Activated CD4-positive, CD25-positive, alpha-beta regulatory T cell treated with anti-CD3 and anti-CD28 coated beads, Interleukin-2, amount 50 U/mL, for 16 hours (primary cell): ENCODE measurements around the gene SLC16A3.

Experiments
- DNase-seq: peaks from one replicate; pipeline ENCODE4 v3.0.0-alpha.2; 2020; ENCODE audit warnings: low read depth, low spot score

The SLC16A3 gene

DNA sequence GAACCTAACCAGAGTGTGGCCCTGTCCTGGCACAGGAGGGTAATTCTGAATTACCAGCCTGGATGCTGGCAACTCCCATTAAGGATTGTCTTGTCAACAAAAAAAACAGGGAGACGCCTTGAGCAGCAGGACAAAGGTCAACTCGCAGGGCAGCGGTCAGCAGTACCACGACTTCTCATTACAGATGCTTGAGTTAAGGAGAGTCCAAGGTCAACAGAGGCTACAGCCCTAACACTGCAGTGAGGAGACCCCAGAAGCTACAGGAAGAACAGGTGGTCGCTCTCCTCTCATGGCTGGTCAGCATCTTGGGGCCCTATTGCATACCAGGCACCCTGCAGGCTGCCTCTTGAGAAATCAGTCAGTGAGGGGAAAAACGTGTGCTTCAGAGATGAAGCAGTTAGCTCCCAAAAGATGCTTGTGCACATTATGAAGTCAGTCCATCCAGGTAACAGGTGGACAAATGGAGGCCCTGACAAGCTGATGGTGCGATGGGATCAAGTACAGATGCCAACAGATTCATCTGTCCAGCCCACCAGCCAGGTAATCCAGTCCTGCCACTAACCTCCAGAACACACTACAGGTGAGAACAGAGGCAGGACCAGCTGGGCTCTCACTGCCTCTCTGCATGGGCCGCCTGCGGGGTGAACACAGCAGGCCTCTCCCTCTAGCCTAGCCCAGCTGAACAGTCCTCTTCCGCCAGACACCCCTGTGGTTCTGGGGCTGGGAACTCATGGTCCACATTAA, 40.5 kb downstream of the SLC16A3 start:
- no peak for DNase-seq

DNA sequence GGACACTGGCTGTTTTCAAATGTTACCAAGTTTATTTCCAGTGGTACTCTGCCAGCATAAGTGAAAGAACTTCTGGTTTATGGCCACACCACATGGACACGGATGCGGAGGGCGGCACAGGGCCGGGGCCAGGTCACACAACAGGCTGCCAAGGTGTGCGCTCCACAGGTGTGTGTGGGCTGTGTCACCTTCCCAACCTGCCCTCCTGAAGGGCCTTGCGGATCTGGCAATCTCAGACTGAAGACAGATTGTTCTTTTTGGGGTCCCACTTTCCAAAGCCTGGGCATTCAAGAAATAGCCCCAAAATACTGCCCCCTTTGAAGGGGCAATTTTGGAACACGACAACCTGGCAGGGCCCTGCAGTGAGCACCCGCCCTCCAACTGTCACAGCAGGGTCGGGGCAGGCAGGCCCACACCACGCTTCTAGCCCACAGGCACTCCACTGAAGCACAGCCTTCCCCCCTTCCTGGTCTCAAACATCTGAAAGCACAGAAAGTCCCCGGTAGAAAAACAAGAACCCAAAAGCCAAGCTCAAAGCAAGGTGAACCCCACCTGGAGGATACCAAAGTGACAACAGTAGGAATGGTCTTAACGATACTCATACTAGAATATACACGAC, 41.1 kb downstream of the SLC16A3 start:
- DNase-seq = no peak

DNA sequence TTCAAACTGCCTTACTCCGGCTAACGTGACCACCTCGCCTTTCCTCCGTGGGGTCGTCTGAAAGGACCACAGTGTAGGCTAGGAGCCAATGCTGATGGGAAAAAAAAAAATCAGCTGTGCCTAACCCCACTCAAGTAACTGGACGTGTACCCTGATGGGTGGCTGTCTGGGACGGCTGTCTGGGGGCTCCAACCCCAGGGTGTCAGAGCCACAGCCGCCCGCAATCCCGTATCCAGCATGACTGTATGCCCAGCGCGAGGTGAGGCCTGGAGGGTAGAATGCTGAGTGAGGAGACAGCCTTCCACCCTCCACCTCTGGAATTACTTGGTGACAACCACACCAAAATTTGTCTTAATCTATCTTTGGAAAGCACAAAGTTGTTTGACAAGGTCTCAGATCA, 41.8 kb downstream of the SLC16A3 start:
- DNase-seq = no peak

DNA sequence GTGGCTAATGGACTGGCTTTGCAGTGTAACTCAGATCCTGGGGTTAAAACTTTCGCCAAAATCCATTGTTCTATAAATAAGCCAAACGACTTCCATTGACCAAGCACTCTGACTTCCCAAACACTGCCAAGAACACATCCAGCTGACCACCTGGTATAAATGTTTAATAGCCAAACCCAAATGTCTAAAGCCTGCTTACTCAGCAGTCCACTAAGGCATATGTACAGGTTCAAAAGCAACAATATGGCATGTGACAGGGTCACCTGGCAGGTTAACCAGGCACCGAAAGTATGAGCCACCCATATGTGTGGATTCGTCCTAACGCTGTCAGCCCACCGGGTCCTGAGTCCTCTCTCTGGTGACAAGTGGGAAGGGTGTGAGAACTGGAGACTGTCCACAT, 42.6 kb downstream of the SLC16A3 start:
- DNase-seq = no peak

DNA sequence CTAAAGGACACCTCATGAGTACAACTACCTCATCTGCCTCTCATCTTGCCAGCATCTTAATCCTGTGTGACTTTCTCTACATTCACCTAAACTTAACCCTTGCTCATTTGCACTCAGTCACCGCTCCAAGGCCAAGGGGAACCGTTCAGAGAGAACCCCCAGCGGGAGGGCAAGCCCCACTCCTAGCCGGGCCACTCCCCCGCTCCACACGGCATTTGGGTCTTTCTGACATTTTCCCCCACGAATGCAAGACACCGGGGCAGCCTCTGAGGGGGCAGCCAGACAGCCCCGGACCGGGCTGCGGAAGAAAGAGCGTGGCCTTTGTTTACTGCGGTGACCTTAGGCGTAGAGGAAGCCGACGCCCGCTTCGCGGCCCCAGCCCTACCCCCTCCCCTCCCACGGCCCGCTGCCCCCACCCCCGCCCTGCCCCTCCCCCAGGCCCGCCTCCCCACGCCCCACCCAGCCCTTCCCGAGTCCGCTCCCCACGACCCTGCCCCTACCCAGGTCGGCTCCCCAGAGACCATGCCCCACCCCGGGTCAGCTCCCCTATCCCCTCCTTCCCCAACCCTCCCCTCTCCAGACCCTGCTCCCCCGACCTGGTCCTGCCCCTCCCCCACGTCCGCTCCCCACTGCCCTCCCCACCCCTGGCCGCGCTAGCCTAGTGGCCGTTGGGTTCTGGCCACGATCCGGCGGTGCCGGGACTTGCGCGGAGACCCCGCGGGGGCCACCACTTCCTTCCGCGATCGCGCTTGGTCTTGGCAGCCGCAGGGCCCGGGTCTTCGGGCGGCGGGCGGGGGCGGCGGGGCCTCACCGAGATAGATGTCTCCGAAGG, 43.9 kb downstream of the SLC16A3 start:
- DNase-seq = no peak

DNA sequence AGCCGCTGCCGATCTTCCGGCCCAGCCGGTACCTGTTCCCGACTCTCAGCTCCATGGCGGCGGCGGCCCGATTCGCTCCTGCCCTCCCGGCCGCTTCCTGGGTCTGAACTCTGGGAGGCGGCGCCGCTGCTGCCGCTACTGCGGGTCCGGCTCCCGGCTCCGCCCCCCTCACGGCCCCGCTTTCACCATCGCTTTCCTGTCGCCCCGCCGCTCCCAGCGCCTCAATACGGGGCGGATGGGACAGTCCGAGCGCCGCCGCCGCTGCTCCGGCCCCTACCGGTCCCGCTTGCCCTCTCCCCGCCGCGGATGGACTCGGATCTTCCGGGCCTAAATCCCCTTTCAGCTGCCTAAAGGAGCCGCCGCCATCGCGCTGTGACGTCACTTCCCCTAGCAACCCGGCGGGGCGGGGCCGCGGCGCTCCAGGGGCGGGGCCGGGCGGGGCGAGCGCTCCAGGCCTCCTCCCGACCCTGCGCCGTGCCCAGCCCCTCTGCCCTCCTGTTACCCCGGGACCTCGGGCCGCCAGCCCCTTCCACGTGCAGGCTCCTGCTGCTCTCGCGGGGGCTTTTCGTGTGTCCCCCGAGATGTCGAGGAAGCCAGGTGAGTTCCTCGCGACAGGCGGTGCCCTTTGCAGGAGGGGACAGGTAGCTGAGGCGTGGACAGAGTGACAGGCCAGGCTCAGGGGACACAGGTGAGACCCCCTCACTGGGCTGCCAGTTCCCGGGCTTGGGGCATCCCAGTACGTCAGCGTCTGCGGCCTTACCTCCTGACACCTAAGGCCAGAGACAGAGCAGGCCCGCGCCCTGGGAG, 44.7 kb downstream of the SLC16A3 start, which contains the start of gene CSNK1D:
TSS of gene CSNK1D (minus strand) at position 374 of the 807 bp plus-strand sequence. CDS start at position 55, 319 bp downstream.
- DNase-seq = peak; percentile 83

DNA sequence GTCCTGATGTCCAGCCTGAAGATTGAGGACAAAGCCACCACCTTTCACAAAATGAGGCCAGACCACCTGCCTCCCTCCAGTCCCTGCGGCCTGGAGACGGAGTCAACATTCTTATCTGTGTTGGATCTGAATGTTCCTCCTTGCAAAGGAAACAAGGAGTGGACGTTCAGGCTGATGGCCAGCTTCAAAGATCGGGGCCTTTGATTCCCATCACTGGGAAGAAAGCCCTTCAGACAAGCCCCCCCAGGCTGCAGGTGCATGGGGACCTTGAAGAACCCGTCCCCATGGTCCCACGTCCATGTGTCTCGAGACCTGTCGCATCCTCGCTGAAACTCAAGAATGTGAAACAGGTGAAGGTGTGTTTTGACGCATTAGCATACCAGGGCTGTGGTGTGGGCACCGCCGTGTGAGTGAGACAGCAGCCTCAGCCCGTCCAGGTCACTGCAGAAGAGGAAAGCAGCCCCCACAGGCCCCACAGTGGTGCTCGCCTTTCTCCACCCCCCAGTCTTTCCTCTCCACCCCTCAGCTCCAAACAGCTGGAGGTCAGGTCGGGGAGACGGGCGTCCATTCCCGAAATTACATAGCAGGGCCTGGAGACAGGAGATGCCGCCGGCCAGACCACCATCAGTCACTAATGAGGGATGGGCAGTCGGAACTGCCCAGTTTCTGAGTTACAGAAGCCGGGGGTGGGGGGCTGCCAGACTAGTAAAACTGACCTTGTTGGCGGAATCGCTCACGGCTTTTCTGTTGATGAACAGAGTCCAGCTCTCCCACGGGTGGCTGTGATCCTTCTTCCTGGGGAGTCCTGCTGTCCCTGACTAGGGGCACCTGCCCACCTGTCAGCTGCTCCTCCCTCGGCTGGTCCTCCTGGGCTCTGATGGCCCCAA, 45.5 kb downstream of the SLC16A3 start:
- no peak for DNase-seq

DNA sequence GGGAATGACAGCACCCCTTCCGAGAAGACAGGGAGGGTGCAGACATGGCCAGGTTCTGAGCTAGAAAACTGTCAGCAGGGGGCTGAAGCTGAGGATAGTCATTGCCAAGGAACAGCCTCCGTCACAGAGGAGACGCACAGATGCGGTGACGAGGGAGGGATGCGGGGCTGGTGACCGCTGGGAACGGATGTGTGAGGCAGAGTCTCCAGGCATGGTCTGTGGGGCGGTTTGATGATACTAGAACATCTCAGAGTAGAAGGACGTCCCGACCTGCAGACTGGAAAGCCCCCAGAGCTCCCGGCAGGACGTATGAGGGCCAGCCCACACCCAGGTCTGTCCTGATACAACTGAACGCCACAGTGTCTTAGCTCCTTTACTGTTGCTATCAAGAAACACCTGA, 46.5 kb downstream of the SLC16A3 start:
- DNase-seq = no peak

DNA sequence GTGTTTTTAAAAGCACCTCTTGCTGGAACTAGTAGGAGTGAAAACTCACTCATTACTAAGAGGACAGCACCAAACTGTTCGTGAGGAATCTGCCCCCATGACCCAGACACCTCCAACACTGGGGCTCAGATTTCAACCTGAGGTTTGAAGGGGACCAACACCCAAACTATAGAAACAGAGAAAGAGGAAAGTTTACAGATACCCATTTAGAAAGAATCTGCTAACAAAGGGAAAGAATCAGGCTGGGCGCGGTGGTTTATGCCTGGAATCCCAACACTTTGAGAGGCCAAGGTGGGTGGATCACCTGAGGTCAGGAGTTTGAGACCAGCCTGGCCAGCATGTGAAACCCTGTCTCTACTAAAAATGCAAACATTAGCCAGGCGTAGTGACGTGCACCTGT, 48.1 kb downstream of the SLC16A3 start:
- DNase-seq = no peak

DNA sequence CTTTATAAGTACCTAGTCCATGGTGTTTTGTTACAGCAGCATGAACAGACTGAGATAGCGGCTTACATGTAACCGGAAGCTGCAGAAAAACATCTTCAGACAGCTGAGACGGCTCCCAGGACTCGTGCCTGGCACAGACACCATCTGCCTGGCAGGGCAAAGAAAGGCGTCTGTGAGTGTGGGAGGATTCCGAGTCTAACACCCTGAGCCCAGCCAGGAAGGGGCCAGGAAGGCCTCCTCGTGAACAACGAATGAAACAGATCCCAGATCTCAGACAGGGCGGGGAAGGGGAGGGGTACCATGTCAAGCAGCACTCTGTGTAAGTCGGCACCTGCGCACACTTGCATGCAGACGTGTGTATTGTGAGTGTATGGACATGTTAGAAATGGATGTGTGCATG, 49.0 kb downstream of the SLC16A3 start:
- DNase-seq = no peak

DNA sequence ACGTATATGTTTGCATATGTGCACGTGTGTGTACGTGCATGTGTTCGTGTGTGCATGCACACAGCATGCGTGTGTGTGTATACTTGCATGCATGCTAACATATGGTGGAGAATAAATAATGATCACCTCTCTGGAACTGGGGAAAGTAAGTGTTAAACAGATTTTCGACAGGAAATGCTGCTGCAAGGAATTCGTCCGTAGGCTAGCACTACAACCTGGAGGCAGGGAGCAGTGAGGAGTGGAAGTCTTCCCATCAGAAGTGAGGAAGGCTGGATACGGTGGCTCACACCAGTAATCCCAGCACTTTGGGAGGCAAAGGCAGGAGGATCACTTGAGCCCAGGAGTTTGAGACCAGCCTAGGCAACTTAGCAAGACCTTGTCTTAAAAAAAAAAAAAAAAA, 49.5 kb downstream of the SLC16A3 start:
- no peak for DNase-seq

DNA sequence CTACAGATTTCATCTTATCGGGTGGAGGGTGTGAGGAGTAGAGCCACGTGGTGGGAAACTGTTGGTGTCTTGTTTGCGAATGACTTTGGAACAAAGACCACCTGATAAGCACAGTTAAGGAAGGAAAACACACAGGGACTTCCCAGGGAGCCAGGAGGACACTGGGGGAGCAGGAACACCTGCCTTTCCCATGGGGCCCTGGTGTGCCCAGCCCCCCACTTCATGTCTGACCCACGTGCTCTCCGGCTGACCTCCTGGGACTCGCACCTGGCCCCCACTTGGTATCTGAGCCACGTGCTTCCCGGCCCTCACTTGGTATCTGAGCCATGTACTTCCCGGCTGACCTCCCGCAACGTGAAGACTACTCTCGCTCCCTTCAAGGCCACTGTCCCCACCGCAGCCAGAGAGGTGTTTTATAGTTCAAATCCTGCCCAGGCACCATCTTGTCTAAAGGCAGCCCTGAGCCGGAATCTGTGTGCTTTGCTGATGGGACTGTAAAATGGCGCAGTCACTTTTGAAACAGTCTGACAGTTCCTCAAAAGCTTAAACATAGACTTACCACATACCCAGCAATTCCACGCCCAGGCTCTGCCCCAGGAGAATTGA, 50.0 kb downstream of the SLC16A3 start:
- DNase-seq = no peak

DNA sequence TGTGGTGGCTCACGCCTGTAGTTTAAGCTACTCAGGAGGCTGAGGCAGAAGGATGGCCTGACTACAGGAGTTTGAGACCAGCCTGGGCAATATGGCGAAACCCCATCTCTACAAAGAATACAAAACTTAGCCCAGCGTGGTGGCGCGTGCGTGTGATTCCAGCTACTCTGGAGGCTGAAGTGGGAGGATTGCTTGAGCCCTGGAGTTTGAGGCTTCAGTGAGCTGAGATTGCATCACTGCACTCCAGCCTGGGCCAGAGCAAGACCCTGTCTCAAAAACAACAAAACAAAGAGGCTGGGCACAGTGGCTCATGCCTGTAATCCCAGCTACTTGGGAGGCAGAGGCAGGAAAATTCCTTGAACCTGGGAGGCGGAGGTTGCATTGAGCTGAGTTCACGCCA, 51.7 kb downstream of the SLC16A3 start:
- DNase-seq = no peak

DNA sequence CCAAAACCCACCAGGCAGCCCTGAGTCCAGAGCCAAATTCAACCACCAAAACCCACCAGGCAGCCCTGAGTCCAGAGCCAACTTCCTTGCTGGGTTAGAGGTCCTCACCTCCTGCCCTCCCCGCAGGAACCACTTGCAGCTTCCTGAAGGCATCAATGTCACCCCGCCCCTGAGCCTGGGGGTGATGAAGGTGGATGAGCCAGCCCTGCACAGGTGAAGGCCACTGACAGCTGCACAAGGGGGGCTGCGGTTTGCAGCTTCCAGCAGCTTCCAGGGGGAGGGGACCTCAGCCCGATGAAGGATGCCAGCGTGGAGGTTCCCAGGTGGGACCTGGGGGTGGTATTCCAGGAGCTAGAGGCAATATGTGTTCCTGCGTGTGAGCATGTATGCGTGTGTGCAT, 52.2 kb downstream of the SLC16A3 start:
- DNase-seq = no peak

DNA sequence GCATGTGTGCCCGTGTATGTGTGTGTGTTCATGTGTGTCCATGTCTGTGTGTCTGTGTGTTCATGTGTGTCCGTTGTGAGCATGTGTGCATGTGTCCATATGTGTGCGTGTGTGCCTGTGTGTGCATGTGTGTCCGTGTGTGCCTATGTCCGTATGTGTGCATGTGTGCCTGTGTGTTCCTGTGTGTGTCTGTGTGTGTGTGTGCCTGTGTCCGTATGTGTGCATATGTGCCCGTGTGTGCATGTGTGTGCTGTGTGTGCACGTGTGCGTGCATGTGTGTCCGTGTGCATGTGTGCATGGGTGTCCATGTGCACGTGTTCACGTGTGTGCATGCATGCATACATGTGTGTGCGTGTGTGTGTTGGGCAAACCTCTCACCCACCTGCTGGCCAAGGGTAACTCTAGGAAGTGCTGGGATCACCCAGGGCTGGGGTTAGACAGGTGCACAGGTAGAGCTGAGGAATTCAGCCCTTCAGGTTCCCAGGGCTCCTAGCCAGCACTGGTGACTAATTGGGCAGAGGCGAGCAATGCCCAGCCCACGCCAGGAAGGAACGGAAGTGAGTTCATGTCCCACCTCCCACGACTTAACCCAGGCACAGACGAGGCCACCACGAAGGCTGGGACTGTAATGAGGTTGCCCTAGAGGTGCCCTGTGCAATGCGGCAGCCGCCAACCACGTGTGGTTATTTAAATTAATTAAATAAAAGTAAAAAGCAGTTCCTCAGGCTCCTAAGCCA, 52.8 kb downstream of the SLC16A3 start:
- no peak for DNase-seq

DNA sequence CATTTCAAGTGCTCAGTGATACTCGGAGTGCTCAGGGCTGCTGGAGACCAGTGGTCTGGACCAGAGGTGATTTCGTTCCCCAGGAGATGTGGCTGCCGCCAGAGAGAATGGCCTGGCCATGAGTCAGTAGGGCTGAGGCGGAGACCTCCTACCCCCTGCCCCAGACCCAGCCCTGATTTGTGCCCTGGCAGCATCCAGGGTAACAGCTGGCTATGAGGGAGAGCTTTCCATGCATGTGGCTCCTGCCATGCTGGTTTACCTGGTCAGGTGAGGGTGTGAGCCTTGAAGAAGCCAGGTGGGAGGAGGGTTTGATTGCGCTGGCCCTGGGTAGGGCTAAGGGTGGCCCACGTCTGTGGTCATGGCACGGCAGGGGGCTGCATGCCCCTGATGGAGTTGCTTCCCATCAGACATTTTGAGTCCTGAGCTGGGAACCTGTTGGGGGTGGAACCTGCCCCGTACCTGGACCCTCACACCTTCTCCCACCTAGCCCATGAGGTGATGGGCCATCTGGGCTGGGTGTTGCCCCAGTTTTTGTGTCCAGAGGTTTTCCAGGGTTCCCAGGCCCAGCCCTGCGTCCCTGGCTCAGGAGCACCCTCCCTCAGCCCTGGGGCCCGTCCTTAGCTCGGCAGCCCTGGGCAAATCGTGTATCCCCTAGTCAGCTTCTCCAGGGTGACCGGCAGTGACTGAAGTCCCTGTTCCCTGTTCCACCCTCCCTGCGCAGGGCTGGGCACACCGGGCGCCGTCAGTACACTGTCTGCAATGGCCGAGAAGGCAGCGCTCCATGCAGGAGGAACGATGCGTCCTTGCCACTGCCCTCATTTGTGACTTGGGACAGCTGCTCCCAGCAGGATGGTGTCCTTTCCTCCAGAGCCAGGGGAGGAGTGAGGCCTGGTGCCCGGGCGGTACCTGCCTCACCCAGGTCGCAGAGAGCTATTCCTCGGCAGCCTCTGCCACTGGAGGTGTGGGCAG, 53.7 kb downstream of the SLC16A3 start:
- no peak for DNase-seq

DNA sequence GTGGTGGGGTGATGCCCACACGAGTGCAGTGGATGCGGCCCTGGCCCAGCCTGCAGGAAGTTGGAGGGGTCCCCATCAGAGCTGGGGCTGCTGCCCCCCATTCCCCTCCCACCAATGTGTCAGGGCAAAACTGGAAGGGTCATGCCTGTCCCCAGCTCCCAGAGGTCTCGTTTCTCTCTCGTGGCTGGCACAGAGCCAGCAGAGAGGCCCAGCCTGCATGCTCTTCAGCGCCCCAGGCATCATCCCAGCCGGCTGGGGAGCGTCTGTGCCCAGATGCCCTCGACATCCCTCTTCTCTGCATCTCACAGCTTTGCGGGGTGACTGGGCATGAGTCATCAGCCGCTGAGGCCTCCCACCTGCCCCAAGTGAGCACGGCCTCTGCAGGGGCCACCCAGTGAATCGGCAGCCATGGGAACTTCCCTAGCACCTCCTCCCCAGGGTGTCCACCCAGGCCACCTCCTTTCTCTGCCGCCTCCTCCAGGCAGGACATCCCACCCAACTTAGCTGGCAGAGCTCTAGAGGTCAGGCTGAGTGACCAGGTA, 54.4 kb downstream of the SLC16A3 start:
- DNase-seq = no peak

DNA sequence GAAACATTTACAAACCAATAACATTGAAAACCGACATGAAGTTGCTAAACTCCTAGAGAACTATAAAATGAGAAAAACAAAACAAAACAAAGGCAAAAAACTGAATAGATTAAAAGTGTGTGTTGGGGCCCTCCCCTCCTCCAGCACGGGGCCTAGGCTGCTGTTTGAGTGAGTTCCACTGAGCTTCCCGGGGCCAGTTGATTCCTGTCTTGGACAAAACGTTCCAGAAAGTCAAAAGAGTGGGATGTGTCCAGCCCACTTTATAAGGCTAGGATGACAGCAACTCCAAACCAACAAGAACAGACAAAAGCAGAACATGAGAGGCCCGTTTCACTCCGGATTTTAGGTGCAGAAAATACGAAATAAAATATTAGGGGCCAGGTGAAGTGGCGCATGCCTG, 56.3 kb downstream of the SLC16A3 start:
- no peak for DNase-seq
